Common myeloid progenitor, CD34-positive (primary cell): ENCODE data around the gene VDAC1.
"Not testable (repeated sequence)": the region's sequence is repeated elsewhere in the genome, so short reads cannot be mapped to it uniquely, and the experiment has no call there.

Experiments
- CTCF ChIA-PET: fragments of 350-600 bp; sonication (Branson Sonifier 250); formaldehyde crosslinking; loops from one replicate; lab custom pipeline; 2021; ENCODE audit warnings: antibody characterized with exemption; lab: Charles Lee
- POLR2A ChIA-PET: fragments of 350-600 bp; sonication (Branson Sonifier 250); formaldehyde crosslinking; loops from one replicate; lab custom pipeline; 2021; ENCODE audit warnings: antibody characterized with exemption; lab: Charles Lee
- DNase-seq, 3 donors: peaks; one replicate each; pipeline versions ENCODE4 v3.0.0 to v3.0.0-alpha.2; 2013
- H3K27ac ChIP-seq, 2 experiments: 1 replicate in 1 of 2; 2 replicates in 1 of 2; pipeline ENCODE4 v1.7.0; 2013; ENCODE audit warnings: inconsistent platforms in 2 of 2, low read length in 2 of 2, mild to moderate bottlenecking in 2 of 2, low read depth in 1 of 2, moderate library complexity in 1 of 2; ENCODE audit not compliant: severe bottlenecking in 2 of 2, insufficient read depth in 1 of 2, poor library complexity in 1 of 2
- H3K27me3 ChIP-seq, 5 experiments: replicated peaks in 2 of 5; 1 replicate in 3 of 5; 2 replicates in 2 of 5; pipeline versions ENCODE4 v1.6.1 to v1.7.0; 2013; ENCODE audit warnings: low read length in 4 of 5, mild to moderate bottlenecking in 2 of 5, moderate library complexity in 2 of 5, inconsistent platforms in 1 of 5; ENCODE audit not compliant: insufficient read depth in 5 of 5, control insufficient read depth in 4 of 5
- H3K36me3 ChIP-seq, 4 experiments: 1 replicate in 2 of 4; 2 replicates in 2 of 4; pipeline versions ENCODE4 v1.6.1 to v1.7.0; 2013; ENCODE audit warnings: low read length in 3 of 4, control low read depth in 1 of 4, mild to moderate bottlenecking in 1 of 4; ENCODE audit not compliant: control insufficient read depth in 4 of 4, insufficient read depth in 4 of 4
- H3K4me1 ChIP-seq, 4 experiments: 1 replicate in 3 of 4; 2 replicates in 1 of 4; pipeline versions ENCODE4 v1.6.1 to v1.7.1; 2013; ENCODE audit warnings: low read length in 3 of 4, mild to moderate bottlenecking in 3 of 4, control low read depth in 1 of 4, inconsistent platforms in 1 of 4, moderate library complexity in 1 of 4; ENCODE audit not compliant: control insufficient read depth in 4 of 4, insufficient read depth in 4 of 4; ENCODE audit errors: control extremely low read depth in 1 of 4
- H3K4me3 ChIP-seq, 7 experiments: 1 replicate in 4 of 7; 2 replicates in 3 of 7; pipeline versions ENCODE4 v1.5.1 to v1.7.0; 2013; ENCODE audit warnings: mild to moderate bottlenecking in 7 of 7, low read length in 6 of 7, moderate library complexity in 6 of 7, inconsistent platforms in 2 of 7, low read depth in 2 of 7, control low read depth in 1 of 7; ENCODE audit not compliant: insufficient read depth in 4 of 7, control insufficient read depth in 1 of 7; ENCODE audit errors: extremely low read depth in 1 of 7
- H3K9me3 ChIP-seq, 5 experiments: 1 replicate in 4 of 5; 2 replicates in 1 of 5; pipeline versions ENCODE4 v1.6.1 to v1.7.1; 2013; ENCODE audit warnings: low read length in 4 of 5, mild to moderate bottlenecking in 2 of 5, inconsistent platforms in 1 of 5, low read depth in 1 of 5, moderate library complexity in 1 of 5; ENCODE audit not compliant: control insufficient read depth in 4 of 5, insufficient read depth in 2 of 5; ENCODE audit errors: control extremely low read depth in 1 of 5
- WGBS: methylation state at CpG from one replicate; pipeline ENCODE4 v1.1.5; 2013; ENCODE audit not compliant: insufficient coverage; 5-methylcytosine and 5-hydroxymethylcytosine counted together

VDAC1 gene

DNA sequence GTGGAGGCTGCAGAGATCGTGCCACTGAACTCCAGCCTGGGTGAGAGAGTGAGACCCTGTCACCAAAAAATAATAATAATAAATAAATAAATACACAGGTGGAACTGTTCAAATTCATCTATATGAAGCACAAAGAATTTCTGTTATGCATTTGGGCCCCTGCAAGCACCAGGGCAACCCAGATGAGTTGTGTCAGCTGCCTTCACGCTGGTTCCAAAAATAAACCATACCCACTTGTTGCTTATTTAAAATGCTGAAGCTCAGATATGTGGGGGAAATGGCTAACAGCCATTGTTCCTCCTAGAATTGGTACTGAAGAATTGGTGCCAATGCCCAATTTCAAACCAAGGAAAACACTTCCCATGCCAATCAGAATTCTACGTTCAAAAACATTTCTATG is 25.8 kb downstream of the VDAC1 start:
- Histone ChIP-seq H3K36me3 (peaks cover 11 to 66% (median 40%) of the 10 kb centered on the region in 4 experiments), H3K27me3 (no peaks in the 10 kb centered on the region), H3K27ac (no peak overlapping the region), H3K4me3 (no peak overlapping the region), H3K9me3 (no peaks in the 10 kb centered on the region), H3K4me1 (peaks cover 0 to 5% (median 2%) of the 10 kb centered on the region in 4 experiments)
- ChIA-PET POLR2A (no interaction called here), CTCF (interaction anchor here (1.0 to 13.3 kb wide), 4 partner anchors 8 to 558 kb away, joined by 3 to 172 read pairs (median 16); no protein-coding TSS in a partner anchor)
- WGBS = 100% methylated on average over 1 of the region's 3 CpGs
- no peak for DNase-seq

DNA sequence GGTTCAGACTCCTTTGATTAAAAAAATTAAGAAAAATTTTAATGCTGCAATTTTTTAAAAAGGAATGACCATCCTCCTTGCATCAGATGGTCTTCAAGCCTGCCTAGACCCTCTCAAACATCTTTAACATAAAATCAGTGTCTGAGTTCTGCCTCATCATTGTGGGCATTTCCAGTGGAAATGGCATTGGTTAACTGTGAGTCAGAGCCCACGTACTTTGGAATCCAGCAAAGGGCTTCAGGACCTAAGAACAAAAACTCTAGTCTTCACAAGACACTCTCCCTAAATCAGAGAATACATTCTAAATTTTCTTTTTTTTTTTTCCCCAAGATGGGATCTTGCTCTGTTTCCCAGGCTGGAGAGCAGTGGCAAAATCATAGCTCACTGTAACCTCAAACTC is 26.9 kb downstream of the VDAC1 start:
- CTCF ChIA-PET = interaction anchor here (1.4 to 13.3 kb wide), 4 partner anchors 7 to 18 kb away, joined by 4 to 172 read pairs (median 17); no protein-coding TSS in a partner anchor
- Histone ChIP-seq H3K4me3 (no peak overlapping the region), H3K9me3 (no peaks in the 10 kb centered on the region), H3K4me1 (peaks cover 0 to 5% (median 2%) of the 10 kb centered on the region in 4 experiments), H3K36me3 (peaks cover 14 to 72% (median 45%) of the 10 kb centered on the region in 4 experiments), H3K27ac (peak overlapping the region; percentile 15 to 43), H3K27me3 (no peaks in the 10 kb centered on the region)
- POLR2A ChIA-PET = interaction anchor here (0.6 kb wide), 1 partner anchor 17 kb away, joined by 4 read pairs; no protein-coding TSS in a partner anchor
- peak; percentile 35 to 71 (median 67) for DNase-seq
- no CpG with 5 or more reads among the region's 1 CpG for WGBS

DNA sequence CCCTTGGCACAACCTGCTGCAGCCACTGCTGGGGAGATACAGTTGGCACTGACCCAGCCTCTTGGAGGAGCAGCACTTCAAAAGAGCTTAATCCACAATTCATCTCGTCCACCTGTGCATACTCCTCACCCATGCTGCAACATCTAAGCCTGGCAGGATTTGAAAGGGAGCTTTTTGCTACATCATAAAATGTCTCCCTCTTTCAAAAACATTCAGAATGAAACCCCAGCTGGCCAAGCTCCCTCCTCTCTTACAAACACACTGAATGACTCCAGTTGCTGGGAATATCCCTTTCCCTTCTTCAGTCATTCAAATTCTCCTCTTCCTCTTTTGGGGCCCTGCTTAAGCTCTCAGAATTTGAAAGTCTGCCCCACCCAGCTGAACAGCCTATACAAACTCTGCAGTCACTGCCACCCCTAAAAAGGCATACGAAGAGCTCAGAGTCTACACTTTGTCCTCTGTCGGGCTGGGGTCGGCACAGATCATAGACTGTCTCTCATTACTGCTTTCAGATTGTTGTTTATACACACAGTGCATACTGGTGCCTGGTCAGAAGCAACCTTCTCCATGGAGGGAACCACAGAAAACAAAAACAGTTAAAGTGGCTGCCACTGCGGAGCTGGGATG is 27.5 kb downstream of the VDAC1 start:
- POLR2A ChIA-PET = interaction anchor here (0.6 kb wide), 1 partner anchor 17 kb away, joined by 4 read pairs; no protein-coding TSS in a partner anchor
- Histone ChIP-seq H3K36me3 (peaks cover 16 to 75% (median 48%) of the 10 kb centered on the region in 4 experiments), H3K27ac (no peak overlapping the region), H3K9me3 (no peaks in the 10 kb centered on the region), H3K4me1 (peaks cover 0 to 5% (median 2%) of the 10 kb centered on the region in 4 experiments), H3K4me3 (no peak overlapping the region), H3K27me3 (no peaks in the 10 kb centered on the region)
- DNase-seq = no peak
- 97% methylated on average over 5 of the region's 5 CpGs for WGBS
- CTCF ChIA-PET = interaction anchor here (1.3 to 13.3 kb wide), 5 partner anchors 7 to 553 kb away, joined by 4 to 172 read pairs (median 7); no protein-coding TSS in a partner anchor

DNA sequence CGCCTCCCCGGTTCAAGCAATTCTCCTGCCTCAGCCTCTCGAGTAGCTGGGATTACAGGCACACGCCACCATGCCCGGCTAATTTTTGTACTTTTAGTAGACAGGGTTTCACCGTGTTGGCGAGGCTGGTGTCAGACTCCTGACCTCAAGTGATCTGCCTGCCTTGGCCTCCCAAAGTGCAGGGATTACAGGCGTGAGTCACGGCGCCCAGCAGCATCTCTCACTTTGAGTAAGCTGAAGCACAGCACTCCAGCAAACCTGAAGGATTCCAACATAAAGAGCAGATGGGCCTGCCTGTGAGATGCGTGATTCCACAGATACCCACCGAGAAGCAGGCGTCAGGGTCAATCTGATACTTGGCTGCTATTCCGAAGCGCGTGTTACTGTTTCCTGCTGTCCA is 29.2 kb downstream of the VDAC1 start:
- CTCF ChIA-PET = not testable (repeated sequence)
- WGBS = 98% methylated on average over 16 of the region's 16 CpGs

DNA sequence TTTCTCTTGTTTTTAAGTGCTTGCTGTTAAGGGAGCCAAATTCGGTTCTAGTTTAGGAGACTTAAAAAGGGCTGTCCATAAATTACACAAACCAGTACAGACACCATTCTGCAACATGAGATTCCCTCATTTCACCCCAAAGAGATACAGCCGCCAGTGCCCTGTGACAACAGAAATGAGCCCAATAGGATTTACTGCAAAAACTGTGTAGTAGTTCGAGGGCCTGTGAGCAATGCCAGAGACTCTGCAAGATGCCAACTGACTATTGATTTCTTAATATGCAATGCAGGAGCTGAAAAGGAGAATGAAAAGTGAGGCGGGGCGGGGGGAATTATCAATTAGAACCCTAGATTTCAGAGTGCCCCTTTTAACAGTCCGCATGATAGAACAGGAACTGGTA is 30.6 kb downstream of the VDAC1 start:
- POLR2A ChIA-PET = no interaction called here
- peaks cover 0 to 12% (median 8%) of the 10 kb centered on the region in 4 experiments for H3K4me1 ChIP-seq

More for the DNA sequence above, 29.2 kb downstream of the VDAC1 start:
- not testable (repeated sequence) for H3K4me1 ChIP-seq, DNase-seq, H3K9me3 ChIP-seq, H3K27me3 ChIP-seq, H3K27ac ChIP-seq, H3K4me3 ChIP-seq
- POLR2A ChIA-PET = interaction anchor here (0.6 kb wide), 1 partner anchor 29 kb away, joined by 3 read pairs; the partner anchor contains the start of gene VDAC1
- peaks cover 17 to 75% (median 45%) of the 10 kb centered on the region in 4 experiments for H3K36me3 ChIP-seq

DNA sequence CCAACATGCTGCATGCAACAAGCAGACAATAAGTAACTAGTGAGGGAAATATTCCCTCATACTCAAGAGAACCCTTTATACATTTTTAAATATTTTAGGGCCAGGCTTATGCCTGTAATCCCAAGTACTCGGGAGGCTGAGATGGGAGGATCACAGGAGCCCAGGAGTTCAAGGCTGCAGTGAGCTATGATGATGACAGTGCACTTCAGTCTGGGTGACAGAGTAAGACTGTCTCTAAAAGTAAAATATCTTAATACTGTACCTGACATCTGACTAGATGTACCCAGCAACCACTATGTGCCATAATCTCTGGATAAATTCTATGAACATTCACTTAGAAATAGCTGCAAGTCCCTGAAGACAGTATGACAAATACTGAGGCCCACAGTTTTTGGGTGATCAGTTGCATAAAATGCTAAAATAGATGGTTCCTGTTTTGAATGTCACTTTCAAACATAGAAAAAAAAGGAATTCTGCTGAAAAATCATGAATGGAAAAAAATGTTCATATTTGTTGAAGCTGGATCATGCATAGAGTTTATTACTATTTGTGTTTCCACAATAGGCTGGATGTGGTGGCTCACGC is 34.4 kb downstream of the VDAC1 start:
- ChIA-PET POLR2A (interaction anchor here (0.6 kb wide), 1 partner anchor 185 kb away, joined by 3 read pairs; no protein-coding TSS in a partner anchor), CTCF (interaction anchor here (0.6 to 3.4 kb wide), 7 partner anchors 9 to 570 kb away, joined by 3 to 29 read pairs (median 3); no protein-coding TSS in a partner anchor)
- WGBS = no CpG with 5 or more reads among the region's 2 CpGs
- Histone ChIP-seq H3K9me3 (no peaks in the 10 kb centered on the region), H3K27me3 (no peaks in the 10 kb centered on the region), H3K27ac (no peak overlapping the region), H3K36me3 (peaks cover 10 to 38% (median 25%) of the 10 kb centered on the region in 4 experiments), H3K4me3 (no peak overlapping the region), H3K4me1 (peaks cover 0 to 18% (median 17%) of the 10 kb centered on the region in 4 experiments)
- DNase-seq = no peak

More for the DNA sequence above, 30.6 kb downstream of the VDAC1 start:
- 98% methylated on average over 6 of the region's 6 CpGs for WGBS
- Histone ChIP-seq H3K36me3 (peaks cover 17 to 70% (median 43%) of the 10 kb centered on the region in 4 experiments), H3K4me3 (no peak overlapping the region), H3K27me3 (no peaks in the 10 kb centered on the region), H3K27ac (no peak overlapping the region), H3K9me3 (no peaks in the 10 kb centered on the region)
- no peak for DNase-seq
- CTCF ChIA-PET = interaction anchor here (0.9 kb wide), 1 partner anchor 29 kb away, joined by 3 read pairs; no protein-coding TSS in a partner anchor
